ENCODE results near the gene KIF1C.
"Not testable (repeated sequence)": the region's sequence is repeated elsewhere in the genome, so short reads cannot be mapped to it uniquely, and the experiment has no call there.

Gene KIF1C

DNA sequence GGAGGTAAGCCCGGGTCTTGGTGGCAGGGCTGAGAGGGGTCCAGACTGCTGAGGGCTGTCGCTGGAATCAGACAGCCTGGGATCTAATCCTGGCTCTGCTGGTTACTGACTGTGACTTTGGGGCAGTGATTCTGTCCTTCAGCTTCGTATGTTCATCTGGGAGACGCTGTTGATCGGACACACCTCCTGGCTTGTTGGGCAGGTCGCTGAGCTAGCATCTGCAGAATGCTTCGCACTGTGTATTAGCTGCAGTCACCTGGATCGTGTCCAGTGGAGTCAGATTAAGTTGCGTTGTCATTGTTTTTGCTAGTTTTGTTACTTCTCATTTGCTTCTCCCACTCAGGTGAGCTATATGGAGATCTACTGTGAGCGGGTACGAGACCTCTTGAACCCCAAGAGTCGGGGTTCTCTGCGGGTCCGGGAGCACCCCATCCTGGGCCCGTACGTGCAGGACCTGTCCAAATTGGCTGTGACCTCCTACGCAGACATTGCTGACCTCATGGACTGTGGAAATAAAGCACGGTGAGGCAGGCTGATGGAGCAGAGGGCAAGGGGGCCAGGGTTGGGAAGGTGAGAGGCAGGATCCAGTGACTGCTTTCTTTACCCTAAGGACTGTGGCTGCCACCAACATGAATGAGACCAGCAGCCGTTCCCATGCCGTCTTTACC lies 4.5 kb downstream of the KIF1C start:
- no peak for DNase-seq

GRCh38 chr17:5003214-5003867 lies 5.6 kb downstream of the KIF1C start:
- no peak for DNase-seq

DNA sequence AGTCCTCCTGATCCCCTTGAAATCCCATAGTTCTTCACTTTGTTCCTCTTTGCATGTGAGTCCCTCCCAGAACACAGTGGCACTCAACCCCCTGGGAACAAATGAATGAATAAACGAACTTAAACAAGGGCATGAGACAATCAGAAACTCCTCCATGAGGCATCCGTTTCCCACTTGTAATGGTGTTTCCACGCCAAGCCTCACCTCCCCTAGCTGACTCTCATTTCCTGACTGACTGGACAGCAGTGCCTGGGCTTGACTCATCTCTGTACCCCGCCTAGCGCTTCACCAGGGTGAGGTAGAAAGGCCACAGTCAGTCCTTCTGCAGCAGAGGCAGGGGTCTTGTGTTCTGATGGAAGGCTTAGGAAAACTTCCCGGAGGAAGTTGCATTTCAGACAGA lies 14.2 kb downstream of the KIF1C start:
- peak; percentile 17 for DNase-seq

DNA sequence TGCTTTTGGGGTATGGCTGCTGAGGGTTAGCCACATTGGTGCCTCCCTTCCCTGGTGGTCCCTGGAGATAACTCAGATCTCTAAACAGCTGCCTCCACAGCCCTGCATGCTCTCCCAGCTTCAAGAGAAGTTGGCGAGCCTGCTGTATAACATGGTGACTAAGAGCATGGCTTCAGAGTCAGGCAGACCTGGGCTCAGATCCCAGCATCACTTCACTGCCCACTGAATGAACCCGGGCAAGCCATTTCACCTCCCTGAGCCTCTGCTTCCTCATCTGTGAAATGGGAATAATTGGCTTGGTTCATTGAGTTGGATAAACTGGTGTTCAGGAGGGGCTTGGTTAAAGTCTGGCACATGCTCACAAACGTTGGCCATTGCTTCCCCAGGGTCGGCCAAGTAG lies 16.6 kb downstream of the KIF1C start:
- no peak for DNase-seq

- DNase-seq = peak; percentile 19
Observed at GRCh38 chr17:5019475-5019956, 21.8 kb downstream of the KIF1C start.

DNA sequence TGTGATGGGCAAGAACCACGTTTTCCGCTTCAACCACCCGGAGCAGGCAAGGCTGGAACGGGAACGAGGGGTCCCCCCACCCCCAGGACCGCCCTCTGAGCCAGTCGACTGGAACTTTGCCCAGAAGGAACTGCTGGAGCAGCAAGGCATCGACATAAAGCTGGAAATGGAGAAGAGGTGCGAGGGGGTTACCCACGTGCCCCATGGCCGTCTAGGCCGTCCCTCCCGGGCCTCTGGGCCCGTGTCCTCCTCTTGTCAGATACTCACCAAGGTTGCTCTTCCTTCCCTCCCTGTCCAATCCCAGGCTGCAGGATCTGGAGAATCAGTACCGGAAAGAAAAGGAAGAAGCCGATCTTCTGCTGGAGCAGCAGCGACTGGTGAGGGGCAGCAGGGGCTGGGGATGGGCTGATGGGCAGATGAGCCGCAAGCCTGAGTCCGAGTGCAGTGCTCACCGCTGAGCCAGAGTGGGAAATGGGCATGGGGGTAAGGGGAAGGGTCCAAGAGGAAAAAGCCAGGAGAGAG lies 22.8 kb downstream of the KIF1C start:
- no peak for DNase-seq

- DNase-seq = no peak
Observed at GRCh38 chr17:5022171-5022711, 24.5 kb downstream of the KIF1C start.

DNA sequence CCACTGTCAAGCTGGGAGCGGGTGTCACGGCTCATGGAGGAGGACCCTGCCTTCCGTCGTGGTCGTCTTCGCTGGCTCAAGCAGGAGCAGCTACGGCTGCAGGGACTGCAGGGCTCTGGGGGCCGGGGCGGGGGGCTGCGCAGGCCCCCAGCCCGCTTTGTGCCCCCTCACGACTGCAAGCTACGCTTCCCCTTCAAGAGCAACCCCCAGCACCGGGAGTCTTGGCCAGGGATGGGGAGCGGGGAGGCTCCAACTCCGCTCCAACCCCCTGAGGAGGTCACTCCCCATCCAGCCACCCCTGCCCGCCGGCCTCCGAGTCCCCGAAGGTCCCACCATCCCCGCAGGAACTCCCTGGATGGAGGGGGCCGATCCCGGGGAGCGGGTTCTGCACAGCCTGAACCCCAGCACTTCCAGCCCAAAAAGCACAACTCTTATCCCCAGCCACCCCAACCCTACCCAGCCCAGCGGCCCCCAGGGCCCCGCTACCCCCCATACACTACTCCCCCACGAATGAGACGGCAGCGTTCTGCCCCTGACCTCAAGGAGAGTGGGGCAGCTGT lies 25.9 kb downstream of the KIF1C start:
- DNase-seq = no peak

DNA sequence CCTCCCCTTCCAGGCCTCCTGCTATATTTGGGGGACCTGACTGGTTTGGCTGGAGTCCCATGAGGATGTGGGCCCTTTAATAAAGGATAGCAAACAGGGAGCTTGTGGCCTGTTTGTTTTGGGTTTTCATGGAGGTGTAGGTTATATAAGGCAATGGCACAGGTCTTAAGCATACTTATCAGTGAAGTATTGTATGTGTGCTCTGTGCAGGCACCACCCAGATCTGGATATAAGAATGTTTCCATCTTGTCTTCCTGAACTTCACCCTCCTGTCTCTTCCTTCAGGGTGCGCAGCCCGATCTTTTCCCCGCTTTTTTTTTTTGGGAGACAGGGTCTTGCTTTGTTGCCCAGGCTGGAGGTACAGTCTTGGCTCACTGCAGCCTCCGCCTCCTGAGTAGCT lies 26.9 kb downstream of the KIF1C start:
- no peak for DNase-seq

GRCh38 chr17:5027299-5027698 lies 29.5 kb downstream of the KIF1C start:
- no peak for DNase-seq

DNA sequence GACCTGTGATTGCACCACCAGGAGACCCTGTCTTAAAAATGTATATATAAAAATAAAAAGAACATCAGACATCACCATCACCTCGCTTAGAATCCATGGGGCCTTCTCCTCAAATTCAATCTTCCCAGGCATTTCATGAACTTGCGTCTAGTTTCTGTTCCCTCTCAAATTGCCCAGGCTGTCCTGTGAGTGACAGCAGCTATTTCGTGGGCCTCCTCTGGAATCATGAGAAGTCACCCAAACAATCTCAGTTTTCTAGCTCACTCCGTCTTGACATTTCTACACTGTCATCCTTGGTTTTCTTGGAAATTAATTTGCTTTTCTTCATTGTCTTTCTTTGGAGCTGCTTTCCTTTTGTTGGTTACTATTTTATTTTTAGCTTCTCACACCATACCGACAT lies 30.2 kb downstream of the KIF1C start:
- no peak for DNase-seq

DNA sequence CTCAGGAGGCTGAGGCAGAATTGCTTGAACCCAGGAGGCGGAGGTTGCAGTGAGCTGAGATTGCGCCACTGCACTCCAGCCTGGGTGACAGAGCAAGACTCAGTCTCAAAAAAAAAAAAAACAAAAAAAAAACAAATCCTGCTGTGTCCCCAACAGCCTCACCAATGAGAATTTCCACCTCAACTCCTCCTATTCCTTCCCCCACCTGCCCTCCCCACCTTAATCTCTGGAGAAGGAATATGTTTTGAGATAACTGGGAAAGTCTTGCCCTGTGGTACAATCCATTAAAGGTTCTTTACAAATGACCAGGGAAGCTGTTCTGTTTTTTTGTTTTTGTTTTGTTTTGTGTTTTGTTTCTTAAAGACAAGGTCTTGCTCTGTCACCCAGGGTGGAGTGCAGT lies 32.4 kb downstream of the KIF1C start:
- DNase-seq = not testable (repeated sequence)

- peak; percentile 82 for DNase-seq
Observed at GRCh38 chr17:5031365-5032082, 33.8 kb downstream of the KIF1C start.

- DNase-seq = no peak
Observed at GRCh38 chr17:5032865-5033264, 35.1 kb downstream of the KIF1C start.

- no peak for DNase-seq
Observed at GRCh38 chr17:5033352-5034015, 35.7 kb downstream of the KIF1C start.

DNA sequence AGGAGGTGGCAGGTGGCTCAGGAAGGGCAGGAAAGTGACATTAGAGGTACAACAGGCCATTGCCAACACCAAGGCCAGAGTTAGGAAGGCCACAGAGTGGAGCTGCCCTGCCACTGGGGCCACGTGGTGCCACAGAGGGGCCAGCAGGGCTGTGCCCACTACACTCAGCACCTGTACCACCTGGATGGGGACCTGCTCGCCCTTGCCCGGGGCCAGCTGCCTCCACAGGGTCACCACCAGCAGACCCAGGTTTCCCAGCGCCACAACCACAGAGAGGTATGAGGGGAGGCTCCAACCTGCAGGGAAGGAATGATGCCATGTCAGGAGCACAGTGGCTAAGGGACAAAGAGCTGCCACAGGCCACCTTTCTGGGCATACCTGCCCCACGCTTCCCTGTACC lies 36.3 kb downstream of the KIF1C start:
- DNase-seq = no peak

DNA sequence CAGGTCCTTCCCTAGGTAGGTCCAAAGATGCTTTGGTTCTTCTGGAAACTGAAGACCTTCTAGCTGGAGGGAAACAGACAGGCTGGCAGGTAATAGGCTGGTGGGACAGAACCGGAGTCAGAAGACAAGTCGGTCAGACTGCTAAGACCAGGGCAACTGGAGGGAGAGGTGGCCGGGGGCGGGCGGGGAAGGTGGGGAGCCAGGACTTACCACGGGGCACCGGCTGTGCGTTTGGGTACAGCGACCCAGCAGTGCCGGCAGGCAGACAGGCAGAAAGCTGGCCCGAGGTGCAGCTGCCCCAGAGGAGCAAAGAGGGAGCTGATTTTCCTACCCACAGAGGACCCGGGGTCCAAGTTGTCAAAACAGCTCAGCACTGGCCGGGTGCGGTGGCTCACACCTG lies 36.9 kb downstream of the KIF1C start:
- DNase-seq = no peak

GRCh38 chr17:5035315-5035714 lies 37.6 kb downstream of the KIF1C start, which contains the start of gene SLC52A1:
TSS of gene SLC52A1 (minus strand) at chr17:5035426. CDS start at chr17:5034606, 820 bp downstream.
- no peak for DNase-seq

DNA sequence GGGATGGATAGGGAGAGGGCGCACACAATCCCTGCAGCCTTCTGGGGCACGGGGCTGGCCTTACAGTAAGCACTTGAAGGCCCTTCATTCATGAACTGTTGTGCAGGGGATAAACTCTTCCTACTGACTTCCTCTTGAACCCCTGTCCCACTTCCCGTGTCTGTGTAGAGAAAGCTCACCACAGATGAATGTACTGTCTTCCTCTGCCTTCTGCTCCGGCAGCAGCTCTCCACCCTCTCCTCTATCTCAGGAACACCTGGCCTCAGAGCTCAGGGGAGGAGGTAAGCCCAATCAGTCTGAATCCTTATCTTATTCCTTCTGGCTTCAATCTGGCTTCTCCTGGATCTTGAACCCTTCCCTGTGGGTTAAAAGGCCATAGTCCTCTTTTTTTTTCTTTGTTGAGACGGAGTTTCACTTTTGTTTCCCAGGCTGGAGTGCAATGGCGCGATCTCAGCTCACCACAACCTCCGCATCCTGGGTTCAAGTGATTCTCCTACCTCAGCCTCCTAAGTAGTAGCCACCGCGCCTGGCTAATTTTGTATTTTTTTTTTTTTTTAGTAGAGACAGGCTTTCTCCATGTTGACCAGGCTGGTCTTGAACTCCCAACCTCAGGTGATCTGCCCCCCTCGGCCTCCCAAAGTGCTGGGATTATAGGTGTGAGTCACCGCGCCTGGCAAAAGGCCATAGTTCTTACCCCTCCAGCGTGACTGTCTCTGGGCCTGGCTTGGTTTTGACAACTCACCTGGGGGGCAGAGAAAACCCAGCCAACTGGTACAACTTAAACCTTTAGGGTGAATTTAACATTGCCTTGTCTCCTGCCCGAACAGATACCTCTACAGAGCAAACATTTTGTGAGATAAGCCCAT lies 44.6 kb downstream of the KIF1C start:
- no peak for DNase-seq

DNA sequence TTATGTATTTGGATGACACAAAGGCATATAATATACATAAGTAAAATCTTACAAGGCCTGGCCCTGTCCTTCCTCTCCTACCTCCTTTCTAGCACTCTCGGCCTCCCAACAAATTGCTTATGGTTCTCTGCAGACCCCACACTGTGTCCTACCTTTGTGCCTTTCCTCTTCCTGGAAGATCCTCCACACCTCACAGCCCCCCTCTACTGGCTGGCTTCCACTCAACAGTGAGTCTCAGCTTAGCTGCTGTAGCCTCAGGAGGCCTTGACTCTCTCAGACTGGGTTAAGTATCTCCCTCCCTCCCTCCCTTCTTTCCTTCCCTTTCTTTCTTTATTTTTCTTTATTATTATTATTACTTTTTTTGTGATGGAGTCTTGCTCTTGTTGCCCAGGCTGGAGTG lies 45.8 kb downstream of the KIF1C start:
- DNase-seq = no peak

DNA sequence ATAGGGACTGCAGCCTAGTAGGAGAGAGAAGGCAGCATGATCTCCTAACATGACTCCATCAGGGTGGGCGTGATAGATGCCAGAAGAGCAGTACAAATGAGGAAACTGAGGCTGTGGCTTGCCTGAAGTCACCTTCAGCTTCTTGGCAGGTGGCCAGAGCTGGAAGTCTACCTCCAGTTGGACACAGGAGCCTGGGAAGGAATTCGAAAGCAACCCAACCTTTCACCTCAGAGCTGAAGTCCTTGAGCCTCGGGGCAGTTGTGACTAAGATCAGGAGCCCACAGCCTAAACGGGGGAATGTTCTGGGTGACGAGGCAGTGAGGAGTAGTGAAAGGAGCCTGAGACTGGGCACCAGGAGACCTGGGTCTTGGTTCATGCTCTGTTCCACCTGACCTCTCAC lies 46.9 kb downstream of the KIF1C start:
- DNase-seq = no peak

DNA sequence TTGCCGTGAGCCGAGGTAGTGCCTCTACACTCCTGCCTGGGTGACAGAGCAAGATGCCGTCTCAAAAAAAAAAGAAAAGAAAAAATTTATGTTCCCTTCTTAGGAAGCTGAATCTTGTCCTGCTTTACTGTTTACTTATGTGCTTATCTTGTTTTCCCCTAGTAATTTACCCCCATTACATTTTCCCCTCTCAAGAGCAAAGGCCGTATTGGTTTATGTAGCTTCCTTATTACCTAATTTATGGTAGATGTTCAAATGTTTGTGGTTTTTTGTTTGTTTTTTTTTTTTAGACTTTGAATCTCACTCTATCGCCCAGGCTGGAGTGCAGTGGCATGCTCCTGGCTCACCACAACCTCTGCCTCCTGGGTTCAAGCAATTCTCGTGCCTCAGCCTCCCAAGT lies 47.7 kb downstream of the KIF1C start:
- no peak for DNase-seq
